Muscle of back (tissue), 11 donors: ENCODE results near the gene LYPD4. TPM values are rescaled to one million over a fixed set of nuclear protein-coding genes. Genes with fewer than 3 reads are reported as not detected.
A peak's percentile ranks its signal among the peaks of the same experiment; 100 is the strongest.

Source experiments
- DNase-seq, 3 donors: peaks; one replicate each; pipeline versions ENCODE4 v3.0.0 to v3.0.0-alpha.2; 2013
- polyA plus RNA-seq, 10 donors: library from polyadenylated mRNA; unstranded; fragments of 120-200 nt; gene quantifications; one replicate each; pipeline ENCODE4 v1.2.1, GENCODE V29; 2013; ENCODE audit not compliant: insufficient read length in 10 of 10

LYPD4 gene
- polyA plus RNA-seq, 10 donors: 0.15 TPM; not detected in 9

DNA sequence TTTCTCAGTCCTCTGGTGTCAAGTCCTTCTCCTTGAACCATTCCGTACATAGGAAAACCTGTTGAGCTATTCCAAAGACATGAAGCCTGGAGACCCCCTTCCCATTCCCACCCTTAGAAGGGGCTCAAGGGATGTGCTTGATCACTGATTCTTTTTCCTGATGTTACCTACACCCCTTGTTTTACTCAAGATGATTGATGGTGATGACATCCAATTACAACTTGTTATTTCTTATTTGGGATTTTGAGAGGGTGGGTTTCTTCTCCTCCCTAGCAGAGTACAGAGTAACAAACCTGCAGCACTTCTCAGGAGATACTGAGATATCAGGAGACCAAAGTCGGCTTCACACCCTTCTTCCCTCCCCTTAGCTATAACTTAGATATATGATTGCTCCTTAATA is 8.9 kb upstream of the LYPD4 start:
- no peak for DNase-seq

- DNase-seq: no peak
Measured at GRCh38 chr19:41851456-41851855, 7.0 kb upstream of the LYPD4 start.

DNA sequence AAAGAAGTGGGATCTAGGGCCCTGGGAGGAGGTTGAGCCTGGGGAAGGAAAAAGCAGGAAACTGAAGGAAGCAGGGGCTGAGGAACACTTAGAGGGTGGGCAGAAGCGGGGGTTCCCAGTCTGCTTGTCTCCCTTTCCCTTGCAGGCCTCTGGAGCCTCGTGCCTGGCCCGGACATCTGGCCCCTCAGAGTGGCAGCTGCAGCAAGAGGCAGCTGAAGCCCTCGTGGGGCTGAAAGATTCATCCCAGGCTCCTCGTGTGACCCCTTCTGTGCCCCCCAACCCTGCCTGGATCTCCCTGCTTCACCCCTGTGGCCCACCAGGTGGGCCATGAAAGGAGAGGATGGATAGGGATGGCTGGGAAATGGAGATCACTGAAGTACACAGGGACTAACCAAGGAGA is 5.9 kb upstream of the LYPD4 start:
- DNase-seq: no peak

GRCh38 chr19:41849067-41849466 is 4.6 kb upstream of the LYPD4 start:
- no peak for DNase-seq

GRCh38 chr19:41848666-41849065 is 4.2 kb upstream of the LYPD4 start:
- no peak for DNase-seq

- DNase-seq: no peak
Measured at GRCh38 chr19:41847351-41848105, 3.0 kb upstream of the LYPD4 start.

DNA sequence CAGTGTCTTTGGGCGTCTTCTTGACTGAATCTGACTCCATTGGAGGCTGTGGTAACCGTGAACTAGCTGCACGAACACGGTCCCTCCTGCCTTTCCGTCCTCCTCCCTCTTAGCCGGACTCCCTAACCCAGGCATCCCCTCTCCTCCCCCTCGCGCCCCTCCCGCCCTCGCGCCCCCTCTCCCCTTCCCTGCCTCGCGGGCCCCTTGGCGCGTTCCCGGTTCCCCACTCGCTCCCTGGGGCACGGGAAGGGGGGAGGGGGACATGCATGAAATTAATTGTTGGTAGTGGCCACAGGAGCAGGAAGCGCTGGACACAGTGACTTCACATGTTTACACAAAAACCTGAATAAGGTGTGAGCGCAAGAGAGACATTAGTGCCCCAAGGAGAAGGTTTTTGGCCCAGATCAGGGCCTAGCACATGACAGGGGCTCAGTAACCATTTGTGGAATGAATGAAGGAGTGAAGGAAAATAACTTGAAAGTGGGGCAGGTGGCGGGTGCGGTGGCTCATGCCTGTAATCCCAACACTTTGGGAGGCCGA is 638 bp upstream of the LYPD4 start:
- no peak for DNase-seq

DNA sequence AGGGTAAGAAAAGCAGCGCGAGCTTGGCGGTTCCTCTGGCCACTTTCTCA is 343 bp upstream of the LYPD4 start, which contains the start of gene DMRTC2:
Gene DMRTC2 (plus strand): TSS at position 42 of the 50 bp plus-strand sequence. CDS start 2,387 bp downstream, outside the sequence.
- no peak for DNase-seq

DNA sequence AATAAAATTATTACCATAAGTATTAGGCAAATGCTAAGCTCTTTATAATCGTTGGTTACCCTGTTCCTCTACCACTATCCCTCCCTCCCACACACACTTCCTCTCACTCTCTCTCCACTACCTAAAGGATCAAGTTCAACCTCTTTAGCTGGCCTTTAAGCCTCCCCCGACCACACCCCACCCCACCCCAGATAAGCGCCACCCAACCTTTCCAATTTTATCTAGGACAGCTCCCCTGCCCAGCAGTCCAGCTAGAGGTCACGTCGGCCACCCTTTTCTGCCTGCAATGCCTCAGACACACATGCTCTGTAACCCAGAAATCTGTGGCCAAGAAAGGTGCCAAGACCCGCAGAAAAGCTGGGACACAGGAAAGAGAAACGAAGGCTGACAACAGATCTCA is 1.1 kb downstream of the LYPD4 start:
- no peak for DNase-seq

DNA sequence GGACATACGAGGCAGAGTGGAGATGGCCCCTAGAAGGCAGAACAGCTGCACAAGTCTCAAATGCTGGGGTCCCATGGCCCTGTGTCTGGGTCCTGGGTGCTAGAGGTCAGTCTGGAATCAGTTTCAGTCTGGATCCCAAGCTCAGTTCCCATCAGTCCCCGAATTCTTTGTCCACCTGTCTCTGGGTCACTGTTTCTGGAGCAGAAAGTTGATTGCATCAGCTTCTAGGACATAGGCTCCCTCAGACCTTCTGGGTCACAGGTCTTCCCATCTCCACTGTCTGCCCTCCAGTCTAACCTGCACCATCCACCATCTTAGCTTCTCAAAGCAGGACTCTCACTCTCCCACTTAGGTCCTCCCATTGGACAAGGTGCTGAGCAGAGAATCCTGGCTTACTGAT is 5.3 kb downstream of the LYPD4 start:
- DNase-seq: no peak

DNA sequence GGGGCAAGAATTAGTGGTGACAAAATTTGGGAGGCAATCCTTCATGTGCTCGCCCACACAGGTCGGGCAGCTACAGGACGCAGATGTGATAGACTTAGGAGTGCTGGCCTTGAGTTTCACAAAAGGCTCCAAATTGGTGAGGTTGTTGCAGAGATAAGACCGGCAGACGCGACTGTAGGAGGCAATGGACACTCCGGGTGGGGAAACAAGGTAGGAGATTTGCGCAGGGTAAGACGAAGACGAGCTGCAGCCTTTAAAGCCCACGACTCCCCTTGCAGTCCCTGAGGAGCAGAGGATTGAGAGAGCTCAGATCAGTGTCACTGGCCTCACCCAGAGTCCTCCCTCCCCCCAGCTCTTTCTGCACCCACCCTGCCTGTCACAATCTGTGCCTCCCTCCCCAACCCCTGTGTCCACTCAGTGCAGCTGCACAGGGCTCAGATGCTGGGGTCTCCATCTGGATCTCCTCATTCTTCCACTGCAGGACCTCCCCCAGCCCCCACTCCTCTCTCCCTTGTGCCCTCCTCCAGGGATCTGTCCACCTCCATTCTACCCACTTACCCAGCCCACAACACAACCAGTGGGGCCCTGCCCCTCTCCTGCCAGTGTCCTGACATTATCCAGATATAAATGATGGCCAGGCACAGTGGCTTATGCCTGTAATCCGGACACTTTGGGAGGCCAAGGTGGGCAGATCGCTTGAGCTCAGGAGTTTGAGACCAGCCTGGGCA is 6.3 kb downstream of the LYPD4 start:
- DNase-seq: no peak

GRCh38 chr19:41821003-41821735 is 23.3 kb downstream of the LYPD4 start:
- no peak for DNase-seq

DNA sequence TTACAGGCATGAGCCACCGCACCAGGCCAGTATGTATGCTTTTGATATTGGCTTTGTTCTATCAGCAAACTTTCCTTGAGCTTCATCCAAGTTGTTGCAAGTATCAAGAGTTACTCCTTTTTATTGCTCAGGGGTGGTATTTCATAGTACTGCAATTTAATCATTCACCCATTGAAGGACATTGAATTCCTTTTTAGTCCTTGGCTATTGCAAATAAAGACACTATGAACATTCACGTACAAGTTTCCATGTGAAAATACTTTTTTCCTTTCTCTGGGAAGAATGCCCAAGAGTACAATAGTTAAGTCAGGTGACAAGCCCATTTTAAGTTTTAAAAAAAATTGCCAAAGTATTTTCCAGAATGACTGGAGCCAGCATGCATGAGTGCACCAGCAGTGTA is 27.7 kb downstream of the LYPD4 start:
- DNase-seq: no peak

- no peak for DNase-seq
Measured at GRCh38 chr19:41815301-41815700, 29.2 kb downstream of the LYPD4 start.

DNA sequence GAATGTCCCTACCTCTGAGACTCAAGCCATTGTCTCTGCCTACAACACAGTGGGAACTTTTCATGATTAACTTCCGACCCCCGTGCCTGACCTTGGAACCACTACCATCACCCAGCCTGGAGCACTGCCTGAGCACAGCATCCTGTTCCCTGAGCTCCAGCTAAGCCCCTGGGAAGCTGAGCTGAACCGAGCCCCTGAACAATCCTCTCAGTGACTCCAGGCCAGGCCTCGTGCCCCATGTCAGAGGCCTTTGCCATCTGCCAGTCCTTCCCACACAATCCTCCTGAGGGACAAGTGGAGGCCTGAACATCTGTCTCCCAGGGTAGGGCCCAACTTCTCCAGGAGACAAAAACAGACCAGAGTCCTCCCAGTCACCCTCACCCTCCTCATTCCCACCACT is 30.6 kb downstream of the LYPD4 start:
- DNase-seq: no peak

DNA sequence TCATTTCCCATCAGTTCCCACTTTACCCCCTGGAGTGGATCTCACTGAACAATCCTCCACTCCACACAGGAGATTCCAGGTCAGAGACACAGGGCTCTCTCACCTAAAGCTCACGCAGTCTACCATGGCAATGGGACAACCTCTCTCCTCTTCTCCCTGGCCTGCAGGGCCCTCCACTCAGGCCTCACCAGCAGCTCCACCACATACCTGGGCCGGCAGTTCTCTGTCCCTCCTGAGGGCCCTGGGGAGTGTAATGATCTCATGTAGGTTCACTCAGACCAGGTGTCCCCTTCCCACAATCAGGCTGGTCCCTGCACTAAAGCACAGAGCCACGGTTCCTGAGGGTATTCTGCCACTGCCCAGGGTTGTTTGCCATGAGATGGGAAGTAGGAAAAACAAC is 32.5 kb downstream of the LYPD4 start:
- no peak for DNase-seq

GRCh38 chr19:41811036-41811435 is 33.4 kb downstream of the LYPD4 start:
- peak in 1 of 3 donors; percentile 14 for DNase-seq

- DNase-seq: no peak
Measured at GRCh38 chr19:41810301-41810700, 34.2 kb downstream of the LYPD4 start.

DNA sequence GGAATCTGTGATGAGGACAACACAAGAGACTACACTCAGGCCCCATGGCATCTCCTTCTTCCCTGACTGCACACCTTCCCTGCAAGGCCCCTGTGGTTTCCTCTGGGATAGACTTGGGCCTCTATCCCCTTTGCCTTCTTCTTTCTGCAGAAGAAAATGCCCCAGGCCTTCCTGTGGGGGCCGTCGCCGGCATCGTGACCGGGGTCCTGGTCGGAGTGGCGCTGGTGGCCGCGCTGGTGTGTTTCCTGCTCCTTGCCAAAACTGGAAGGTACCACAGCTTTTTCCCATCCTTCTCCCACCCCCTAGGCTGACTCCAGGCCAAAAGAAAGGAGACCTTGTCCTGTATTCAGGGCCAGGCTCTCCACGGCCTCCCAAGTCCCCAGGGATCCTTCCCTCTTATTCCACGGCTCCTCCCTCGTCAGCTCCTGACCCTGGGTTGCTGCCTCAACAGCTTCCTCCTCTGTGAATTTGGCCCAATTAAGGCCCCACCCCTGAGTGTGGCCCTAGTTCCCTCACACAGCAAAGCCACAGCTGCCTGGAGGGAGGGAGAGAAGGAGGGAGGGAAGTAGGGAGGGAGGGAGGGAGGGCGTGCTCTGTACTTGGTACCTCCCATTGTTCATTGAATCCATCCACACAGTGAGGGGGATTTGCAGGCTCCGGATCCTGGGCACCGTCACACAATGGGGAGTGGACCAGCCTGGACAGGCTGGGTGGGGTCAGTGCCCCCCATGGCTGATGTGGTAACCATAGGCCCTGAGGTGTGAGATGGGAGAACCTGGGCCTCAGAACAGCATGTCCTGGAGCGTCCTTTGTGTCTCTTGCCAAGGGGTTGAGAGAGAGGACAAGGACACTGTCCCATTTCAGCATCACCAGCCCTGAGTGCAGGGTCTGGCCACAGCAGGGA is 35.6 kb downstream of the LYPD4 start:
- no peak for DNase-seq

GRCh38 chr19:41807176-41807575 is 37.3 kb downstream of the LYPD4 start:
- DNase-seq: no peak

DNA sequence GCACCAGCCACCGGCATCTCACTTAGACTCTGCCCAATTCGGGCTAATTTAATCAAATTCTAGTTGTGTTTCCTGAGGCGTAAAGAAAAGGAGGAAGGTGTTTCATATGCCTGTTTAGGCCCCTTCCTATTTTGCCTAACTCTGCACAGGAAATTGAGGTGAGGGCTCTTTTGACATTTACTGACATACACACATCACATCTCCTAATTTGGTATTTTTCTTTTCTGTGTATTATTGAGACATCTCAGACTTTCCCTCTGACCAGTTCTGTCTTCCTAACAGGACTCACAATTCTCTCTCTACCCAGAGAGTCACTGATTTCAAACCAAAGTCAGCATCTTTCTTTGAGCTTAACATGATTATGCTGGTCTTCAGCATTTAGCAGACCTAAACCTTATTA is 40.1 kb downstream of the LYPD4 start:
- DNase-seq: no peak

- no peak for DNase-seq
Measured at GRCh38 chr19:41802770-41803169, 41.7 kb downstream of the LYPD4 start.
